Activated CD4-positive, CD25-positive, alpha-beta regulatory T cell (primary cell): ENCODE results near the gene CA10.

Source experiments
- DNase-seq, 4 experiments: peaks; one replicate each; lab custom pipeline; 2025; lab: John Stamatoyannopoulos, UW

Gene CA10

GRCh38 chr17:52047086-52047485, 111.4 kb downstream of the CA10 start:
- DNase-seq = no peak

- no peak for DNase-seq
Measured at GRCh38 chr17:52041123-52041617, 117.3 kb downstream of the CA10 start.

DNA sequence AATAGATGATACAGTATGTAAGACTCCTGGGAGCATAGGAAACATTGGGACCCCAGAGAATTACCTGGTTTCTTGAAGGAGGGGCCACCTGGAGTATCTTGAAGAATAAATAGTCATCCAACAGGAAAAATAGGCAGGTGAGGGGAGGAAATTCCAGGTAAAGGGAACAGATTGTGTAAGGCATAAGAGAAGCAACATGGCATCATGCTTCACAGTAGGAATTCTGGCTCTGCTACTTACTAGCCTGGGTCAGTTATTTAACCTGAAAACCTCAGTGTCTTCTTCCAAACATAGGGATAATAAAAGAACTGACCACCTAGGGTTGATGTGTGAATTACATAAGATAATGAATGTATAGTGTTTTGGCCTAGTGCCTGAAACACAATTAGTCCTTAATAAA, 122.1 kb downstream of the CA10 start:
- no peak for DNase-seq

DNA sequence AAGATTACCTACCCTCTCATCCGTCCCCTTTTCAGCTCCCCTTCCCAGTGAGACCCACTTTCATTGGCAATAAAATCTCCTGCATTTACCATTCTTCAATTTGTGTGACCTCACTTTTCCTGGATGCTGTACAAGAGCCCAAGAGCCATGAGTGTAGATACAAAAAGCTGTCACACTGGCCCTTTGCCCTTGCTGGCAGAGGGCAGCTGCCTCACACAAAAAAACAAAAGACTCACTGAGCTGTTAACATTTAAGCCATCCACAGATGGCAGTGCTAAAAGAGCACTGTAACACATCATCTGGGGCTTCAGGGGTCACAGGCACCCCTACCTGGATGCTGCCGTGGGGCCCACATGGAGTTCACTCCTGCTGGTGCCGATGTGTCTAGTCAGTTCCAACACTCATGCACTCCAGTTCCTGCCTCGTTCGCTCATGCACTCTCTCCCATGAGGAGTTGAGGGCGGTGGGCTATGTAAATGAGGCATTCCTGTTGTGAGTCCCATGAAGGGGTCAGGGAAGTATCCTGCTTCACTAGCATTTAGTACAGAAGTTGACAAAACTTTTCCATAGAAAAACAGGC, 123.1 kb downstream of the CA10 start:
- DNase-seq = no peak

DNA sequence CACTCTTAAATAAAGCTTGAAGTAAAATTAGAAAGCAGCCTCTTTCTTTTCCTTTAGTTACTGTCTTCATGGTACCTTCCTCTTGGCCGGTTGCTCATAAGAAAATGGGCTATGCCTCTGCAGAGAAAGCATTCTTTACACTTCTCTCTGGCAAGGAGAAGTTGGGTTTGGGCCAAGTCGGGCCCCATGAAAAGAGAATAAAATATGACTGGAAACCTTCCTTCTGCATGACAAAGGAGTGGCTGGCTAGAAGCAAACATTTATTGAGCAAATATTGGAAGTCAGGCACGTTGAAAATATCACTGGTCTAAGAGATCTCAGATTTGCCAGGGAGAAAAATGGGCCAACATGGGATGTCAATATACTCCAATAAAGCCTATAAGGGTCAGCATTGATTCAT, 126.1 kb downstream of the CA10 start:
- DNase-seq = no peak

DNA sequence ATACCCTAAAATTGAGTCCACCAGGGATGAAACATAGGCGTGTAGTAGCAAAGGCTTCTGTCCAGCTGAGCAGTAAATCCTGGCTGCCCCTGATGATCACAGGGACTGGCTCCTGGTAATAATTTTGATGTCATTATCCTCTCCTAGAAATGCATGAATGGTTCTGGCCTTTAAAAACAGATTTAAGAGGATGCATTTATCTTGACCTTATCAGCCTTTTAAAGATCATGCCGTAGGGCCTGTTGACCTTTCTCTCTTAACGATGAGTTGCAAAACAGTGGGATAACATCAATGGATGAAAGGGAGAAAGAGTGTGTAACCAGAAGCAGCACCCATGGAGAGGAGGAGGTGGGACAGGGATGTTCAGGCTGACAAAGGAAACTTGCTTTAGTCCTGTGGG, 128.5 kb downstream of the CA10 start:
- DNase-seq = no peak

DNA sequence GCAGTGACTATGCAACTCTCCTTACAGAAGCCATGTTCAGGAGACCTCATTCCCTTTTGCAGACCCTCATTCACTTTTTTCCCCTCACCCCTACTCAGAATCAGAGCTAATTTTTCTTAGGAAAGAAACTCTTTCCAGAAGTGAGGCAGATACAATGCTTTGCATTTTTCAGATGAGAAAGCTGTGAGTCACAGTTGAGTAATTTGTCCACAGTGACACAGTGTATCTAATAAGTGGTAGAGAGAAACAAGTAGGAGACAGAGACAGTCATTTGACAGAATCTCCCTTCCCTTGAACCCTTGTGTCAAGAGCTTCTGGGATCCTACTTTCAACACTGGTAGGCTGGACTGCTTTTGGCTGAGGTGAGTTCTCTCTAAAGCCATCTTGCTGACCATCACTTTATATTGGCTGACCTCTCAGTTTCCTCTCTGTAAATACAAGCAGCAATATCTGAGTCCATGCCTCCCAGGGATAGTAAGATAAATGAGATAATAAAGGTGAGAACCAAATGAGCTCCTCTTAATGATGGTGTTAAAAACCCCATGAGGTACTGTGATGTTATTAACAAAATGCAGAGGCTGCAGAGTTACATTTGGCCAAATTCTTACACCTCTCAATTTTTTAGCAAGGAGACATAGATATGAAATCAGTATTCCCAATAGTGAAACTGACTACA, 130.8 kb downstream of the CA10 start:
- no peak for DNase-seq

- DNase-seq = no peak
Measured at GRCh38 chr17:52027081-52027480, 131.4 kb downstream of the CA10 start.

DNA sequence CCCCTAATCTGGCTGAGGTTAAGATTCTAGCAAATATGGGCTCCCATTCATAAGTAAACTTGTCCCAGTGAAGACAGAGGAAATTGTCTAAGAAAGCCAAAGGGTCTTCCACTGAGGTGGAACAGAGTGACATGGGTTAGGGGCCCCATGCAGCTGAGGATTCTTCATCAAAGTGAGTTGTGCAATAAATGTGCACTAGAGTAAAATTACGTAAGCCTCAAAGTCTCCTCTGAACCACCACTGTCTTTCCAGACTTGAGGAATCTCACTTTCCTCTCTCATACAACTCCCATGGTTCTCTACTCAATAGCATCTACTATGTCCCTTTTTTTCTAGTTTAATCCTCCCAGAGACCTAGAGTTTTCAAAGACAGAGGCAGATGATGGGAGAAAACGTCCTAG, 132.4 kb downstream of the CA10 start:
- DNase-seq = no peak

DNA sequence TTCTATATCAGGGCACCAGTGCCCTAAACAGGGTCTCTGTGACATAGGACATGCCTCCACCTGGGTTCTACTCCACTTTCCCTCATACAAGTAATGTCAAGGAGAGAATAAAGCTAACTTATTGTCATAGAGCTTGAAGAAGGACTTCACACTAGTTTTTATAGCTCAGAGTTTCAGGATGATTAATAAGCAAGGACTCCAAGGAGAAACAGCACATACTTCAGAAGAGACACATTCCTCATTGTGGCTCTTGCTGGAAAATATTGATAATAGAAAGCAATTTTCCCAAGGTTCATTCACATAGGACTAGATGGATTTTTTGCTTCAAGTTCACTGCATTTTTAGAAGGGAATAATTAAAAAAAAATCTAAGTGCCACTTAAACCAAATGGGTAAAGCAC, 133.3 kb downstream of the CA10 start:
- no peak for DNase-seq

- DNase-seq = no peak
Measured at GRCh38 chr17:52024300-52024870, 134.1 kb downstream of the CA10 start.

DNA sequence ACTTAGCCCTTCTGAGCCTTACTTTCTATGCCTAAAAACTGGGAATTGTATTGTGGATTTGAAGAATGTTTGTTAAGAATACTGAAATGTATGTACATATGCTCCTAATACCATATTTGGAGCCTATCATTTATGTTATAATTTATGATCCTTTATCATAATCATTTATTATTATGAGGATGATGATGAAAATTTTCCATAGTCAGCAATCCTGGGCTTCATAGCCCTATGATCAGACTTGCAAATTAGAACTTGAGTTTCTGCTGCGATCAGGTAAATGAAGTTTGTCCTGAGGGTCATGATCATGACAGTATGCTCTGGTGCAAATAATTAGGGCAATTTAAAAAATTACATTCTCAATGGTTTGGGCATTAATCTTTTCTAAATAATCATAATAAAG, 147.4 kb downstream of the CA10 start:
- DNase-seq = no peak

DNA sequence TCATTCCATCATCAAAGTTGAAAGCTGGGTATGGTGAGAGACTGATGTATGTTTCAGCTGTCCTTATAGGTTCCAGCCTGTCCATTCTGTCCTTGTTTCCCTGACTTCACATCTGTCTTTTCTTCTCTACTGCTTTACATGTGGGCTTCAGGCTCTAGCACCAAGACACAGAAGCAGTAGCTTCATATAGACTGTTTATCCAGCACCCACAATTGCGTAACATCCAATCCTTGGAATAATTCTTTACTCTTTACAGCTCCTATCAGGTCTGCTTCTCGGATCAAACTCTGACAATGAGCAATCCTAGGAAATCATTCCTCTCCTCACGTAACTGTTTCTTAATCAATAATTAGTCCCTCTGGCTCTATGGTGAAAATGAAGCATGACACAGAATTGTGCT, 158.9 kb downstream of the CA10 start:
- no peak for DNase-seq

- DNase-seq = no peak
Measured at GRCh38 chr17:51997723-51998122, 160.8 kb downstream of the CA10 start.

DNA sequence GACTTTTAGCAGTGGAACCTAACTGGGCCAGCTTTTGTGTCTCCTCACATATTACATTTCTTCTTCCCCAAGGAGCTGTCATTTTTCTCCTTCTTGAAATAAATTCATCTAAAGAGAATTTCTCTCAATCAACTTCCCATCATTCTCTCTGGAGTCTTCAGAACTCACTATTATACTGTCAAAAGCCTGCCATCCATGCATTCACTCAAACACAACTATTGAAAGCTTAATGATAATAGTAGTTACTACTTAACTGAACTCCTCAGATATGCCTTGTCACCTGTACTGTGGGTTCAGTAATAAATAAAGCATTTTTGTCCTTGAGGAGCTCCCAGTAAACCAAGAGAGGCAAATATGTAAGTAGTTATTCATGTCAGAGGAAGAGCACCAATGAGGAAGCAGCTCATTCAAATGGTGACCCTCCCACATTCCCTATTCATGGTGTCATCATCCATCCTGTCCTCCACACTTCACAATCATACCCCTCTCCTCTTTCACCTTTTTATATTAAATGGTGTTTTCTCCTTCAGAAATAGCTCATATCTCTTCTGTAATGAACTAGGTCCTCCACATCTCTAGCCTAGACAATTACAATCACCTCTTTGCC, 162.6 kb downstream of the CA10 start:
- no peak for DNase-seq

DNA sequence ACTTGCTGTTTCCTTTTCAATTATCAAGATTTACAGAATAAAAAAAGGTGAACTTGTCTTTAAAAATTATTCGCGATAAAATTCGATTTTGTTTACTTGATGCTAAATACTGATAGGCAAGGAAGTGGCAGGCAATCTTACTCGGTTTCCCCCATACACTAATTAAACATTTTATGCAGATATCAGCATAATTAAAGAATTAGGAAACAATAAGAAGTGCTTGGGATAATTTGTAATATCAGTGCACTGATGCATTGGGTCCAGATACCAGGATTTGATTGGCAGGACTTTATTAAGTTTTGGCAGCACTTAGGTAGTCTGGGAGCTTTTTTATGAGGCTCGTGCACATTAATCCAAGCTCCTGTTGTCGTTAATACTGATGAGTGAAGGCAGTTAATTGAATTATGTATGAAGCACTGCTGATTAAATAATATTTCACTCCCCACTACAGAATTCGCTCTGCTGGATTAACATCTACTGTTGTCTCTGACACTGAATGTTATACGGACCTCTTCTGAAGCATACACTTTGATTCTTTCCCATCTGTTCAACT, 165.6 kb downstream of the CA10 start:
- DNase-seq = no peak

GRCh38 chr17:51971121-51971520, 187.4 kb downstream of the CA10 start:
- no peak for DNase-seq

DNA sequence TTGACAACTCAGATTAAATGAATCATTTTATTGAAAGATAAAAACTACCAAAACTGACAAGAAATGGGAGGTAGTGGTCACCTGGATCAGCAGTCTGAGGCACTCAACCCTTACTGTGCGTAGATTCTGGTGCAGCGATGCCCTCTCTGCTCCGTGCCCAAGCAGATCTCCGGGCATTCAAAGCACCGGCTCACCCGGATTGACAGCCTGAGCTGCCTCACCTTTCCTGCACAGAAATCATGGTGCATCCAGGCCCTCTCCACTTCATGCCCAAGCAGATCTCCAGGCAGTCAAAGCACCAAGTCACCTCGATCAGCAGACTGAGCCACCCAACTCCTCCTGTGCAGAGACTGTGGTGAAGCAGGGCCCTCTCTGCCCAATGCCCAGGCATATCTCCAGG, 196.8 kb downstream of the CA10 start:
- no peak for DNase-seq

GRCh38 chr17:51957786-51958185, 200.7 kb downstream of the CA10 start:
- no peak for DNase-seq

DNA sequence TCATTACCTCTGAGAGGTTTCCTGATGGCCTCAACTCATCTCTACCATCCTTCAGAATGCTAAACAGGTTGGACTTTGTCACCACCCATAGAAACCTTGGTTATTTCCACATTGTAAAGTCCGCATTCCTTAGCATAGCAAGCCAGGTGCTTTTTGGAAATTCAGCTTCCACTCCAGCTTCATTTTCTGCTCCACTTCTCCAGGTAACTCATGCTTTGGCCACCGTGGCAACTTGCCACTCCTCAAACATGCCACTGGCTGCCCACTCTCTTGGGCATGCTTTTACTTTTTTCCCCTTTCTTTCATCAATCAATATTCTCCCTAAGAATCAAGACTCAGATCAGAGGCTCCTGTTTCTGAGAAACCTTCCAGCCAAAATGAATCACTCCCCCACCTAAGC, 203.3 kb downstream of the CA10 start:
- no peak for DNase-seq

DNA sequence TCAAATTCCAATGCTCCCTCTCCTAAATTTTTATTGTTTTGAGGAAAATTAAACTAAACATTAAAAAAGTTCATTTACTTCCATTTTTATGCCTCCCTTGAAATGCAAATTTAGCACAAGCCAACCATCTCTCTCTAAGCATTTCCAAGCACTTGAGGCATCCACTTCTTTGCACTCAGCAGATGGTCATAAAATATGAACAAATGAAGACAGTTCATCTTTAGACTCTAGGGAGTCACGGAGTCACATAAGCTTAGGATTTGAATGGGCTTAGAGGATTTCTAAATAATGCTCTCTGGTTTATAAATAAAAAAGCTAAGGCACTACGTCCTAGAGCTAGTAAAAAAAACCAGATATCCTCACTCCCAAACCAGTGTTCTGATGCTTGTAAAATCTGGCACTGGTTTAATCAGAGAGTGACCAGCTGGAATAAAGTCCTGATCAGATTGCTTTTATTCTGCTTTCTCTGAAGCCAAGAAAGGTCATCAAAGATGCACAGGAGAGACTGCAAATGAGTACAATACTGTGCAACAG, 204.2 kb downstream of the CA10 start:
- no peak for DNase-seq

GRCh38 chr17:51951741-51952140, 206.8 kb downstream of the CA10 start:
- no peak for DNase-seq

DNA sequence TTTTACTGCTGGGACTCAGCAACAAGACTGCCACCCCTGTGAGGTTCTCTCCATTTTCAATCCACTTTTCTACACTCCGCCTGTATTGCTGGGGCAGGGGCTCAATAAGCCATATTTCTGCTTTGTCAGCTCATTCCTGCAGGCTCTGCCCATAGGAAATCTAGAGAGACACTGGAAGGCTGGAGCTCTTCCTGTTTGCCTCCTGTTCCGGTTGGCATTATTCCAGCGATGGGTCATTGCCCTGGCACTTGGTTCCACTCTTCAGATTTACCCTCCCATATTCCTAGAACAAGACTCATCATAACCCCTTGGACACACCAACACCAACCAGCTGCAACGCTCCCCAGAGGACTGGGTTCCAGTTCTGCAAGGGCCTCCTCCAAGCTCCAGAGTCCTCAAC, 210.4 kb downstream of the CA10 start:
- DNase-seq = no peak
